Loucy (cell line): ENCODE measurements around the gene PRIMA1.

Source experiments
- H2AFZ ChIP-seq: fragments of 200-600 bp; sonication (generic); 2 replicates; pipeline ENCODE4 v1.6.0; 2016; ENCODE audit warnings: antibody characterized with exemption, mild to moderate bottlenecking, low read length, moderate library complexity
- H3F3A ChIP-seq: fragments of 200-600 bp; 2 replicates; pipeline ENCODE4 v1.6.0; 2016; ENCODE audit warnings: antibody characterized with exemption, low read depth, mild to moderate bottlenecking
- H3K27me3 ChIP-seq: fragments of 200-600 bp; sonication (generic); 2 replicates; pipeline ENCODE4 v1.6.1; 2014; ENCODE audit warnings: low read length, mild to moderate bottlenecking; ENCODE audit not compliant: insufficient read depth, poor library complexity, severe bottlenecking
- H3K36me3 ChIP-seq: fragments of 200-600 bp; sonication (generic); 2 replicates; pipeline ENCODE4 v1.6.1; 2016; ENCODE audit warnings: low read length; ENCODE audit not compliant: insufficient read depth
- H3K4me1 ChIP-seq: fragments of 200-600 bp; sonication (generic); 2 replicates; pipeline ENCODE4 v1.5.1; 2014; ENCODE audit warnings: low read length, mild to moderate bottlenecking; ENCODE audit not compliant: insufficient read depth, poor library complexity, severe bottlenecking
- H3K4me2 ChIP-seq: fragments of 200-600 bp; sonication (generic); 2 replicates; pipeline ENCODE4 v1.6.0; 2014; ENCODE audit warnings: antibody characterized with exemption, low read length, low read depth, mild to moderate bottlenecking; ENCODE audit not compliant: poor library complexity, severe bottlenecking
- H3K4me3 ChIP-seq: fragments of 200-600 bp; sonication (generic); 2 replicates; pipeline ENCODE4 v1.5.1; 2014; ENCODE audit warnings: low read length, mild to moderate bottlenecking, mixed read lengths; ENCODE audit not compliant: poor library complexity, severe bottlenecking
- H3K79me2 ChIP-seq: fragments of 200-600 bp; sonication (generic); 2 replicates; pipeline ENCODE4 v1.6.1; 2014; ENCODE audit warnings: low read length; ENCODE audit not compliant: insufficient read depth
- H3K9ac ChIP-seq: fragments of 200-600 bp; sonication (generic); 2 replicates; pipeline ENCODE4 v1.6.0; 2014; ENCODE audit warnings: mild to moderate bottlenecking, low read depth, low read length, moderate library complexity; ENCODE audit not compliant: poor library complexity, severe bottlenecking
- H3K9me2 ChIP-seq: fragments of 200-600 bp; sonication (generic); replicated peaks from 2 replicates; pipeline ENCODE4 v1.6.1; 2016; ENCODE audit warnings: low read depth, low read length, mixed read lengths
- H3K9me3 ChIP-seq: fragments of 200-600 bp; sonication (generic); 2 replicates; pipeline ENCODE4 v1.6.1; 2014; ENCODE audit warnings: mild to moderate bottlenecking, antibody characterized with exemption, low read length, low read depth; ENCODE audit not compliant: insufficient read depth
- H4K20me1 ChIP-seq: fragments of 200-600 bp; sonication (generic); 2 replicates; pipeline ENCODE4 v1.6.0; 2014; ENCODE audit warnings: antibody characterized with exemption, low read length, mild to moderate bottlenecking; ENCODE audit not compliant: insufficient read depth, poor library complexity, severe bottlenecking
- CTCF ChIP-seq: fragments of 200-600 bp; sonication (generic); conservative IDR thresholded peaks from 2 replicates; pipeline ENCODE4 v1.5.1; 2014; ENCODE audit warnings: mild to moderate bottlenecking, antibody characterized with exemption, low read length
- EZH2phosphoT487 ChIP-seq: fragments of 200-600 bp; IDR thresholded peaks from 2 replicates; pipeline ENCODE4 v1.6.1; 2018; ENCODE audit warnings: antibody characterized with exemption, mild to moderate bottlenecking, moderate library complexity, borderline replicate concordance

Gene PRIMA1

GRCh38 chr14:93775158-93775557 lies 13.1 kb downstream of the PRIMA1 start:
- no peaks in the 10 kb centered on the region for H3K27me3 ChIP-seq
- H3K79me2 ChIP-seq: no peaks in the 10 kb centered on the region

GRCh38 chr14:93772263-93772662 lies 16.0 kb downstream of the PRIMA1 start:
- no peaks in the 10 kb centered on the region for H3K79me2 ChIP-seq
- no peak overlapping the region for H3K4me3 ChIP-seq
- no peaks in the 10 kb centered on the region for H3K36me3 ChIP-seq
- no peaks in the 10 kb centered on the region for H4K20me1 ChIP-seq
- H3K27me3 ChIP-seq: no peaks in the 10 kb centered on the region
- no peak overlapping the region for H2AFZ ChIP-seq
- H3K4me1 ChIP-seq: no peaks in the 10 kb centered on the region
- H3K9me2 ChIP-seq: no peaks in the 10 kb centered on the region
- H3K4me2 ChIP-seq: no peak overlapping the region
- no peaks in the 10 kb centered on the region for H3F3A ChIP-seq
- TF ChIP-seq EZH2phosphoT487 (no peak), CTCF (no peak)
- no peak overlapping the region for H3K9ac ChIP-seq
- H3K9me3 ChIP-seq: no peaks in the 10 kb centered on the region

More at GRCh38 chr14:93775158-93775557, 13.1 kb downstream of the PRIMA1 start:
- H3K9ac ChIP-seq: no peak overlapping the region
- H4K20me1 ChIP-seq: no peaks in the 10 kb centered on the region
- H2AFZ ChIP-seq: no peak overlapping the region
- no peaks in the 10 kb centered on the region for H3K36me3 ChIP-seq
- TF ChIP-seq CTCF: no peak
- no peak for TF ChIP-seq EZH2phosphoT487
- H3K9me3 ChIP-seq: no peaks in the 10 kb centered on the region; the same call in 1 of the 2 replicates
- H3K4me1 ChIP-seq: no peaks in the 10 kb centered on the region
- no peak overlapping the region for H3K4me3 ChIP-seq
- no peaks in the 10 kb centered on the region for H3F3A ChIP-seq
- no peak overlapping the region for H3K4me2 ChIP-seq
- no peaks in the 10 kb centered on the region for H3K9me2 ChIP-seq

GRCh38 chr14:93765970-93766369 lies 22.3 kb downstream of the PRIMA1 start:
- no peak for TF ChIP-seq CTCF
- no peak for TF ChIP-seq EZH2phosphoT487
- H3K4me3 ChIP-seq: no peak overlapping the region
- H4K20me1 ChIP-seq: no peaks in the 10 kb centered on the region
- H3K9me3 ChIP-seq: no peaks in the 10 kb centered on the region
- H3K4me1 ChIP-seq: no peaks in the 10 kb centered on the region
- H3K27me3 ChIP-seq: no peaks in the 10 kb centered on the region
- H3K79me2 ChIP-seq: no peaks in the 10 kb centered on the region
- no peaks in the 10 kb centered on the region for H3K36me3 ChIP-seq
- no peaks in the 10 kb centered on the region for H3K9me2 ChIP-seq
- no peak overlapping the region for H3K4me2 ChIP-seq
- no peaks in the 10 kb centered on the region for H3F3A ChIP-seq
- no peak overlapping the region for H3K9ac ChIP-seq
- H2AFZ ChIP-seq: no peak overlapping the region
